ENCODE data around the gene DCTN1.
"Not testable (repeated sequence)": the region's sequence is repeated elsewhere in the genome, so short reads cannot be mapped to it uniquely, and the experiment has no call there.

The DCTN1 gene

GRCh38 chr2:74369976-74370375, 10.1 kb downstream of the DCTN1 start:
- no peak for DNase-seq (ENCODE audit: low read depth)

- no peak for DNase-seq (ENCODE audit: low read depth)
Observed at GRCh38 chr2:74368499-74368898, 11.6 kb downstream of the DCTN1 start.

GRCh38 chr2:74367789-74368188, 12.3 kb downstream of the DCTN1 start:
- DNase-seq (ENCODE audit: low read depth): no peak

- no peak for DNase-seq (ENCODE audit: low read depth)
Observed at GRCh38 chr2:74366036-74366435, 14.1 kb downstream of the DCTN1 start.

- no peak for DNase-seq (ENCODE audit: low read depth)
Observed at GRCh38 chr2:74364533-74365505, 15.3 kb downstream of the DCTN1 start.

GRCh38 chr2:74361327-74361726, 18.8 kb downstream of the DCTN1 start:
- no peak for DNase-seq (ENCODE audit: low read depth)

- DNase-seq (ENCODE audit: low read depth): no peak
Observed at GRCh38 chr2:74357627-74358026, 22.5 kb downstream of the DCTN1 start.

- no peak for DNase-seq (ENCODE audit: low read depth)
Observed at GRCh38 chr2:74349889-74350288, 30.2 kb downstream of the DCTN1 start.

- no peak for DNase-seq (ENCODE audit: low read depth)
Observed at GRCh38 chr2:74347742-74348141, 32.4 kb downstream of the DCTN1 start.

GRCh38 chr2:74347303-74347702, 32.8 kb downstream of the DCTN1 start:
- DNase-seq (ENCODE audit: low read depth): no peak

GRCh38 chr2:74345272-74345943, 34.7 kb downstream of the DCTN1 start:
- DNase-seq (ENCODE audit: low read depth): no peak

- DNase-seq (ENCODE audit: low read depth): no peak
Observed at GRCh38 chr2:74343316-74343715, 36.8 kb downstream of the DCTN1 start, which contains the start of gene SLC4A5. Gene SLC4A5 (minus strand): TSS chr2:74343416. CDS start chr2:74315023, 28,393 bp downstream.

- DNase-seq (ENCODE audit: low read depth): not testable (repeated sequence)
Observed at GRCh38 chr2:74336227-74336626, 43.9 kb downstream of the DCTN1 start.

- peak; percentile 36 for DNase-seq (ENCODE audit: low read depth)
Observed at GRCh38 chr2:74334931-74335333, 45.2 kb downstream of the DCTN1 start.

- DNase-seq (ENCODE audit: low read depth): no peak
Observed at GRCh38 chr2:74333896-74334586, 46.1 kb downstream of the DCTN1 start.

- peak; percentile 14 for DNase-seq (ENCODE audit: low read depth)
Observed at GRCh38 chr2:74333175-74333574, 46.9 kb downstream of the DCTN1 start.

GRCh38 chr2:74332550-74333174, 47.4 kb downstream of the DCTN1 start:
- no peak for DNase-seq (ENCODE audit: low read depth)

- no peak for DNase-seq (ENCODE audit: low read depth)
Observed at GRCh38 chr2:74328573-74328972, 51.5 kb downstream of the DCTN1 start.

GRCh38 chr2:74328074-74328473, 52.0 kb downstream of the DCTN1 start:
- DNase-seq (ENCODE audit: low read depth): no peak

GRCh38 chr2:74327627-74328026, 52.5 kb downstream of the DCTN1 start:
- DNase-seq (ENCODE audit: low read depth): no peak

GRCh38 chr2:74327199-74327598, 52.9 kb downstream of the DCTN1 start:
- no peak for DNase-seq (ENCODE audit: low read depth)

- DNase-seq (ENCODE audit: low read depth): no peak
Observed at GRCh38 chr2:74325815-74326214, 54.3 kb downstream of the DCTN1 start.
